ENCODE measurements around the gene HDAC10.

HDAC10 gene

DNA sequence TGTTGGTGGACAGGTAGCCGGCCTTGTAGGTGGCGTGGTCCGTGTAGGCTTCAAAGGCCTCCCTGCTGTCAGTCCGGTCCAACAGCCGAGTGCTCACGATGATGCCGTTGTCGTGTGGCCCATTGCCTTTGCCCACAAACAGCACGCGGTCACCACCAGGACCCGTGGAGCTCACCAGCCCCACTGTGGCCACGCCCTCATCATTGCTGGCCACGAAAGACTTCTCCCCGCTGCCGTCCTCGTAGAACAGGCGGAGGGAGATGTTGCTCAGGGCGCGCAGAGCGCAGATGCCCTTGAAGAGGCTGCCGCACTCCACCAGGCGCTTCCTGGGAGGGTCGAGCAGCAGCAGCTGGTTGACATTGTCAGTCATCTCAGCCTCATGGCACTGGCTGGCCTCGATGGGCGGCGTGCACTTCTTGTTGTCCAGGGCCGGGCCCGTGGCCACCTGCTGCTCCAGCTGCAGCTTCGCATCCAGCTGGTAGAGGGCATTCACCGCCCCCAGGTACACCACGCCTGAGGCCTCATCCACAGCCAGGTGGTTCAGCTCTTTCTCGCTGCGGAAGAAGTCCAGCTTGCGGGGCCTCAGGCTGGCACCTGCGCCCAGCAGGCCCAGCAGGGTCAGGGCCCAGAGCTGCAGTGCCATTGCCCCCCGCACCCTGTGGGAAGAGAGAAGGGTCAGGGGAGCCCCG is 39.0 kb upstream of the HDAC10 start:
- H3K9me3 ChIP-seq (ENCODE audit: control extremely low read depth in 1 of 5, control insufficient read depth in 4 of 5, insufficient read depth in 2 of 5, low read depth in 1 of 5, low read length in 4 of 5), result no peaks in the 10 kb centered on the region
- peaks cover 0 to 43% (median 40%) of the 10 kb centered on the region in 4 experiments for H3K4me1 ChIP-seq (ENCODE audit: control extremely low read depth in 1 of 4, control insufficient read depth in 4 of 4, insufficient read depth in 4 of 4, low read length in 3 of 4)
- WGBS (ENCODE audit: insufficient coverage), result 97% methylated on average over 33 of the region's 37 CpGs
- no peak overlapping the region for H3K27ac ChIP-seq (ENCODE audit: insufficient read depth in 1 of 2, low read depth in 1 of 2, low read length in 2 of 2, poor library complexity in 1 of 2, severe bottlenecking in 2 of 2)
- H3K27me3 ChIP-seq (replicated peaks in 2 of 5; ENCODE audit: control insufficient read depth in 4 of 5, insufficient read depth in 5 of 5, low read length in 4 of 5), result no peaks in the 10 kb centered on the region
- H3K36me3 ChIP-seq (ENCODE audit: control insufficient read depth in 4 of 4, insufficient read depth in 4 of 4, low read length in 3 of 4), result peaks cover 7 to 58% (median 40%) of the 10 kb centered on the region in 4 experiments
- H3K4me3 ChIP-seq (ENCODE audit: control insufficient read depth in 1 of 7, extremely low read depth in 1 of 7, insufficient read depth in 4 of 7, low read depth in 2 of 7, low read length in 6 of 7), result no peak overlapping the region
- ChIA-PET POLR2A (no interaction called here), CTCF (interaction anchor here (0.9 to 1.5 kb wide), 8 partner anchors 11 to 52 kb away, joined by 3 to 5 read pairs (median 4); no protein-coding TSS in a partner anchor)
- DNase-seq, result no peak

DNA sequence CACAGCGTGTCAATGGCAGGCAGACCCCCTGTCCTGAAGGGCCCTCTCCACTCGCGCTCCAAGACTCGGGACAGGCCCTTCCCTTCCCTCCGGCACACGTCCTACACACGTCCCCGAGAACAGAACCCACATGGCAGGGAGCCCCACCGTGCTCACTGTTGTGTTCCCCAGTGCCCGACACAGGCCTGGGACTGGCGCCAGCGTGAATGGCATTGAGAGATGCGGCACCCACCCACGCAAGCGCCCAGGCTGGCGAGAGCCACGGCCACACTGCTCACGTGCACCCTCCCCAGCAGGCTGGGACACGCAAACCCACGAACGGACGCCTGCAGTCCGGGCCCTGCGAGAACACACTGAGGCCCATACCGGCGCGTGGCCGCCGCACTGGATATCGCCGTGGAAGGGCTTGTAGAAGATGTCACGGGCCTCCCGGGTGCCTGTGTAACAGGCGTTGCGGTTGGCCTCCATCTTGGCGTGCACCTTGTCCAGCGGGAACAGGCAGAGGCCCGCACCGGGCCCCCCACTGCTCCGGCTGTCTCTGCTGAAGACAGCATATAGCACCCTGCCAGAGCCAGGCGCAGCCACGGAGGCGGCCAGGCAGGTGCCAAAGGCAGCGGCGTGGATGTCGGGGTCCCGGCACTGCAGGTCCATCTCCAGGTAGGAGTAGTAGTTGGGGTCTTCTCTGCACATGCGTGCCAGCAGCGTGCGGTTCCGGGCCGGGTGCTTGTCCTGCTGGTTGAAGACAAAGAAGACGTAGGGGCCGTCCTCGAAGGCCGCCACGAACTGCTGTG is 38.3 kb upstream of the HDAC10 start:
- WGBS (ENCODE audit: insufficient coverage), result 97% methylated on average over 56 of the region's 57 CpGs
- H3K27me3 ChIP-seq (replicated peaks in 2 of 5; ENCODE audit: control insufficient read depth in 4 of 5, insufficient read depth in 5 of 5, low read length in 4 of 5), result no peaks in the 10 kb centered on the region
- DNase-seq, result no peak
- ChIA-PET POLR2A (no interaction called here), CTCF (interaction anchor here (0.6 to 1.4 kb wide), 4 partner anchors 10 to 64 kb away, joined by 3 to 5 read pairs (median 4); no protein-coding TSS in a partner anchor)
- peaks cover 7 to 65% (median 43%) of the 10 kb centered on the region in 4 experiments for H3K36me3 ChIP-seq (ENCODE audit: control insufficient read depth in 4 of 4, insufficient read depth in 4 of 4, low read length in 3 of 4)
- H3K9me3 ChIP-seq (ENCODE audit: control extremely low read depth in 1 of 5, control insufficient read depth in 4 of 5, insufficient read depth in 2 of 5, low read depth in 1 of 5, low read length in 4 of 5), result no peaks in the 10 kb centered on the region
- peaks cover 0 to 37% (median 36%) of the 10 kb centered on the region in 4 experiments for H3K4me1 ChIP-seq (ENCODE audit: control extremely low read depth in 1 of 4, control insufficient read depth in 4 of 4, insufficient read depth in 4 of 4, low read length in 3 of 4)
- H3K27ac ChIP-seq (ENCODE audit: insufficient read depth in 1 of 2, low read depth in 1 of 2, low read length in 2 of 2, poor library complexity in 1 of 2, severe bottlenecking in 2 of 2), result no peak overlapping the region
- H3K4me3 ChIP-seq (ENCODE audit: control insufficient read depth in 1 of 7, extremely low read depth in 1 of 7, insufficient read depth in 4 of 7, low read depth in 2 of 7, low read length in 6 of 7), result no peak overlapping the region

GRCh38 chr22:50287731-50288130 is 36.7 kb upstream of the HDAC10 start:
- Histone ChIP-seq H3K4me3 (ENCODE audit: control insufficient read depth in 1 of 7, extremely low read depth in 1 of 7, insufficient read depth in 4 of 7, low read depth in 2 of 7, low read length in 6 of 7) (no peak overlapping the region), H3K27ac (ENCODE audit: insufficient read depth in 1 of 2, low read depth in 1 of 2, low read length in 2 of 2, poor library complexity in 1 of 2, severe bottlenecking in 2 of 2) (no peak overlapping the region), H3K27me3 (replicated peaks in 2 of 5; ENCODE audit: control insufficient read depth in 4 of 5, insufficient read depth in 5 of 5, low read length in 4 of 5) (no peaks in the 10 kb centered on the region), H3K4me1 (ENCODE audit: control extremely low read depth in 1 of 4, control insufficient read depth in 4 of 4, insufficient read depth in 4 of 4, low read length in 3 of 4) (peaks cover 0 to 25% (median 19%) of the 10 kb centered on the region in 4 experiments), H3K36me3 (ENCODE audit: control insufficient read depth in 4 of 4, insufficient read depth in 4 of 4, low read length in 3 of 4) (peaks cover 7 to 78% (median 53%) of the 10 kb centered on the region in 4 experiments), H3K9me3 (ENCODE audit: control extremely low read depth in 1 of 5, control insufficient read depth in 4 of 5, insufficient read depth in 2 of 5, low read depth in 1 of 5, low read length in 4 of 5) (no peaks in the 10 kb centered on the region)
- 98% methylated on average over 30 of the region's 31 CpGs for WGBS (ENCODE audit: insufficient coverage)
- no peak for DNase-seq
- CTCF ChIA-PET, result interaction anchor here (0.9 to 1.6 kb wide), 5 partner anchors 9 to 54 kb away, joined by 3 to 8 read pairs (median 5); no protein-coding TSS in a partner anchor
- POLR2A ChIA-PET, result interaction anchor here (0.8 kb wide), 1 partner anchor 11 kb away, joined by 3 read pairs; no protein-coding TSS in a partner anchor

GRCh38 chr22:50286701-50287318 is 35.7 kb upstream of the HDAC10 start:
- Histone ChIP-seq H3K4me1 (ENCODE audit: control extremely low read depth in 1 of 4, control insufficient read depth in 4 of 4, insufficient read depth in 4 of 4, low read length in 3 of 4) (peaks cover 0 to 16% (median 10%) of the 10 kb centered on the region in 4 experiments), H3K9me3 (ENCODE audit: control extremely low read depth in 1 of 5, control insufficient read depth in 4 of 5, insufficient read depth in 2 of 5, low read depth in 1 of 5, low read length in 4 of 5) (no peaks in the 10 kb centered on the region), H3K27ac (ENCODE audit: insufficient read depth in 1 of 2, low read depth in 1 of 2, low read length in 2 of 2, poor library complexity in 1 of 2, severe bottlenecking in 2 of 2) (no peak overlapping the region), H3K36me3 (ENCODE audit: control insufficient read depth in 4 of 4, insufficient read depth in 4 of 4, low read length in 3 of 4) (peaks cover 7 to 87% (median 57%) of the 10 kb centered on the region in 4 experiments), H3K27me3 (replicated peaks in 2 of 5; ENCODE audit: control insufficient read depth in 4 of 5, insufficient read depth in 5 of 5, low read length in 4 of 5) (no peaks in the 10 kb centered on the region), H3K4me3 (ENCODE audit: control insufficient read depth in 1 of 7, extremely low read depth in 1 of 7, insufficient read depth in 4 of 7, low read depth in 2 of 7, low read length in 6 of 7) (no peak overlapping the region)
- ChIA-PET CTCF (no interaction called here), POLR2A (no interaction called here)
- DNase-seq, result no peak
- WGBS (ENCODE audit: insufficient coverage), result 97% methylated on average over 26 of the region's 40 CpGs

- no peaks in the 10 kb centered on the region for H3K27me3 ChIP-seq (replicated peaks in 2 of 5; ENCODE audit: control insufficient read depth in 4 of 5, insufficient read depth in 5 of 5, low read length in 4 of 5)
- H3K4me3 ChIP-seq (ENCODE audit: control insufficient read depth in 1 of 7, extremely low read depth in 1 of 7, insufficient read depth in 4 of 7, low read depth in 2 of 7, low read length in 6 of 7), result no peak overlapping the region
- H3K27ac ChIP-seq (ENCODE audit: insufficient read depth in 1 of 2, low read depth in 1 of 2, low read length in 2 of 2, poor library complexity in 1 of 2, severe bottlenecking in 2 of 2), result no peak overlapping the region
- no peak for DNase-seq
- CTCF ChIA-PET, result no interaction called here
- no peaks in the 10 kb centered on the region for H3K9me3 ChIP-seq (ENCODE audit: control extremely low read depth in 1 of 5, control insufficient read depth in 4 of 5, insufficient read depth in 2 of 5, low read depth in 1 of 5, low read length in 4 of 5)
- WGBS (ENCODE audit: insufficient coverage), result 98% methylated on average over 19 of the region's 21 CpGs
- H3K36me3 ChIP-seq (ENCODE audit: control insufficient read depth in 4 of 4, insufficient read depth in 4 of 4, low read length in 3 of 4), result peaks cover 7 to 92% (median 62%) of the 10 kb centered on the region in 4 experiments
- peaks cover 0 to 11% (median 5%) of the 10 kb centered on the region in 4 experiments for H3K4me1 ChIP-seq (ENCODE audit: control extremely low read depth in 1 of 4, control insufficient read depth in 4 of 4, insufficient read depth in 4 of 4, low read length in 3 of 4)
- POLR2A ChIA-PET, result no interaction called here
Measured at GRCh38 chr22:50286275-50286674, 35.2 kb upstream of the HDAC10 start.

GRCh38 chr22:50285568-50286229 is 34.6 kb upstream of the HDAC10 start:
- DNase-seq, result no peak
- Histone ChIP-seq H3K27ac (ENCODE audit: insufficient read depth in 1 of 2, low read depth in 1 of 2, low read length in 2 of 2, poor library complexity in 1 of 2, severe bottlenecking in 2 of 2) (no peak overlapping the region), H3K9me3 (ENCODE audit: control extremely low read depth in 1 of 5, control insufficient read depth in 4 of 5, insufficient read depth in 2 of 5, low read depth in 1 of 5, low read length in 4 of 5) (no peaks in the 10 kb centered on the region), H3K4me3 (ENCODE audit: control insufficient read depth in 1 of 7, extremely low read depth in 1 of 7, insufficient read depth in 4 of 7, low read depth in 2 of 7, low read length in 6 of 7) (no peak overlapping the region), H3K36me3 (ENCODE audit: control insufficient read depth in 4 of 4, insufficient read depth in 4 of 4, low read length in 3 of 4) (peaks cover 7 to 93% (median 65%) of the 10 kb centered on the region in 4 experiments), H3K4me1 (ENCODE audit: control extremely low read depth in 1 of 4, control insufficient read depth in 4 of 4, insufficient read depth in 4 of 4, low read length in 3 of 4) (peaks cover 0 to 5% (median 0%) of the 10 kb centered on the region in 4 experiments), H3K27me3 (replicated peaks in 2 of 5; ENCODE audit: control insufficient read depth in 4 of 5, insufficient read depth in 5 of 5, low read length in 4 of 5) (no peaks in the 10 kb centered on the region)
- ChIA-PET POLR2A (no interaction called here), CTCF (no interaction called here)
- 97% methylated on average over 19 of the region's 34 CpGs for WGBS (ENCODE audit: insufficient coverage)

Data from common myeloid progenitor, CD34-positive (primary cell).